H1 (cell line): ENCODE measurements around the gene PSME4. TPM values are rescaled to one million over a fixed set of nuclear protein-coding genes. Genes with fewer than 3 reads are reported as not detected.

ENCODE experiments used
- CTCF ChIA-PET: fragments of 300-600 bp; sonication (Branson Sonifier 250); formaldehyde crosslinking; loops from one replicate; lab custom pipeline; 2021; ENCODE audit not compliant: partially characterized antibody; lab: Charles Lee
- POLR2A ChIA-PET: fragments of 300-600 bp; sonication (Branson Sonifier 250); formaldehyde crosslinking; loops from one replicate; lab custom pipeline; 2021; ENCODE audit warnings: inconsistent platforms; ENCODE audit not compliant: partially characterized antibody; lab: Charles Lee
- DNase-seq, 2 experiments: peaks; one replicate each; pipeline versions ENCODE4 v3.0.0 to v3.0.0-alpha.2; 2010 to 2022; ENCODE audit warnings: low spot score in 2 of 2, low read depth in 1 of 2, mixed read lengths in 1 of 2
- FAIRE-seq: peaks from 2 replicates; lab custom pipeline; 2011; peaks lifted over from hg19 to GRCh38; lab: Jason Lieb, UNC
- H2AFZ ChIP-seq: 2 replicates; pipeline ENCODE4 v1.8.1; 2012; ENCODE audit warnings: low read length, inconsistent platforms
- H2AK5ac ChIP-seq: 2 replicates; pipeline ENCODE4 v1.6.1; 2013; ENCODE audit warnings: low read depth, low read length
- H2BK120ac ChIP-seq: replicated peaks from 2 replicates; pipeline ENCODE3; 2013; ENCODE audit warnings: low read depth, low read length, inconsistent platforms
- H2BK12ac ChIP-seq: 2 replicates; pipeline ENCODE4 v1.6.1; 2013; ENCODE audit warnings: low read depth, low read length
- H2BK15ac ChIP-seq: 2 replicates; pipeline ENCODE4 v1.6.1; 2013; ENCODE audit warnings: low read length
- H2BK20ac ChIP-seq: 2 replicates; pipeline ENCODE4 v1.6.1; 2013; ENCODE audit warnings: low read length
- H2BK5ac ChIP-seq: 2 replicates; pipeline ENCODE4 v1.6.1; 2013; ENCODE audit warnings: low read depth, low read length
- H3K14ac ChIP-seq: 2 replicates; pipeline ENCODE4 v1.6.1; 2013; ENCODE audit warnings: inconsistent platforms; ENCODE audit not compliant: insufficient read length
- H3K18ac ChIP-seq: 2 replicates; pipeline ENCODE4 v1.6.1; 2013; ENCODE audit warnings: low read length; ENCODE audit errors: extremely low read depth
- H3K23ac ChIP-seq: 2 replicates; pipeline ENCODE4 v1.6.1; 2013; ENCODE audit warnings: inconsistent platforms; ENCODE audit not compliant: insufficient read length
- H3K23me2 ChIP-seq: 2 replicates; pipeline ENCODE4 v1.6.1; 2013; ENCODE audit warnings: low read depth, low read length
- H3K27ac ChIP-seq: 2 replicates; pipeline ENCODE4 v1.6.1; 2011; ENCODE audit warnings: low read depth, low read length, inconsistent platforms
- H3K27me3 ChIP-seq, 4 experiments: replicated peaks in 1 of 4; 1 replicate in 1 of 4; 2 replicates in 3 of 4; pipeline versions ENCODE4 v1.6.1 to v1.8.1; 2011 to 2013; ENCODE audit warnings: low read length in 3 of 4, mild to moderate bottlenecking in 3 of 4, inconsistent platforms in 2 of 4, mixed read lengths in 2 of 4, moderate library complexity in 1 of 4; ENCODE audit not compliant: control insufficient read depth in 3 of 4, insufficient read depth in 3 of 4; ENCODE audit errors: extremely low read depth in 1 of 4
- H3K36me3 ChIP-seq, 4 experiments: 2 replicates each; pipeline versions ENCODE4 v1.6.1 to v1.8.1; 2011 to 2013; ENCODE audit warnings: mild to moderate bottlenecking in 4 of 4, low read length in 3 of 4, moderate library complexity in 2 of 4, control low read depth in 1 of 4, inconsistent platforms in 1 of 4; ENCODE audit not compliant: insufficient read depth in 4 of 4, control insufficient read depth in 2 of 4
- H3K4ac ChIP-seq: replicated peaks from 2 replicates; pipeline ENCODE3; 2013; ENCODE audit warnings: low read length, low read depth, mixed read lengths, inconsistent platforms; ENCODE audit not compliant: insufficient read length
- H3K4me1 ChIP-seq, 4 experiments: replicated peaks in 1 of 4; 1 replicate in 1 of 4; 2 replicates in 3 of 4; pipeline versions ENCODE4 v1.6.1 to v1.8.1; 2011 to 2013; ENCODE audit warnings: low read length in 3 of 4, inconsistent platforms in 2 of 4, mixed read lengths in 1 of 4; ENCODE audit not compliant: insufficient read depth in 4 of 4, control insufficient read depth in 3 of 4
- H3K4me2 ChIP-seq, 2 experiments: 2 replicates each; pipeline versions ENCODE4 v1.6.1 to v1.8.1; 2011 to 2013; ENCODE audit warnings: low read depth in 2 of 2, low read length in 2 of 2, control low read depth in 1 of 2, inconsistent platforms in 1 of 2, mild to moderate bottlenecking in 1 of 2; ENCODE audit not compliant: insufficient read depth in 1 of 2
- H3K4me3 ChIP-seq, 4 experiments: fragments of 200-600, 300-600 bp in 1 of 4; sonication (generic), shearing (Covaris generic), sonication (Bioruptor Twin) in 1 of 4; 2 replicates each; pipeline versions ENCODE4 v1.5.1 to v1.8.1; 2011 to 2016; ENCODE audit warnings: low read length in 4 of 4, low read depth in 3 of 4, control low read depth in 2 of 4, inconsistent platforms in 2 of 4, mild to moderate bottlenecking in 2 of 4, mixed read lengths in 1 of 4, moderate library complexity in 1 of 4; ENCODE audit not compliant: insufficient read depth in 2 of 4; ENCODE audit errors: extremely low read depth in 1 of 4
- H3K56ac ChIP-seq: replicated peaks from 2 replicates; pipeline ENCODE3; 2013; ENCODE audit warnings: low read depth, mild to moderate bottlenecking, mixed read lengths, low read length, inconsistent platforms; ENCODE audit not compliant: insufficient read length
- H3K79me1 ChIP-seq: 2 replicates; pipeline ENCODE4 v1.6.1; 2013; ENCODE audit warnings: low read depth, low read length, control low read depth
- H3K79me2 ChIP-seq, 2 experiments: 2 replicates each; pipeline versions ENCODE4 v1.6.1 to v1.8.1; 2012 to 2013; ENCODE audit warnings: low read length in 2 of 2, mild to moderate bottlenecking in 2 of 2, inconsistent platforms in 1 of 2; ENCODE audit not compliant: insufficient read depth in 2 of 2, control insufficient read depth in 1 of 2
- H3K9ac ChIP-seq, 4 experiments: replicated peaks in 1 of 4; 1 replicate in 1 of 4; 2 replicates in 3 of 4; pipeline versions ENCODE4 v1.6.1 to v1.8.1; 2011 to 2013; ENCODE audit warnings: low read depth in 3 of 4, low read length in 3 of 4, control low read depth in 2 of 4, mild to moderate bottlenecking in 2 of 4, moderate library complexity in 2 of 4, inconsistent platforms in 1 of 4; ENCODE audit errors: extremely low read depth in 1 of 4
- H3K9me3 ChIP-seq, 2 experiments: 2 replicates each; pipeline versions ENCODE4 v1.6.1 to v1.8.1; 2012 to 2013; ENCODE audit warnings: mild to moderate bottlenecking in 2 of 2, moderate library complexity in 2 of 2, control low read depth in 1 of 2, inconsistent platforms in 1 of 2, low read depth in 1 of 2, low read length in 1 of 2, mixed read lengths in 1 of 2; ENCODE audit not compliant: insufficient read depth in 2 of 2
- H4K20me1 ChIP-seq, 2 experiments: replicated peaks in 1 of 2; 2 replicates each; pipeline versions ENCODE3 to v1.8.1; 2011 to 2013; ENCODE audit warnings: inconsistent platforms in 2 of 2, low read length in 2 of 2, mild to moderate bottlenecking in 1 of 2; ENCODE audit not compliant: insufficient read depth in 2 of 2, control insufficient read depth in 1 of 2
- H4K5ac ChIP-seq: 2 replicates; pipeline ENCODE4 v1.6.1; 2013; ENCODE audit warnings: low read length, low read depth, mixed read lengths, inconsistent platforms; ENCODE audit not compliant: insufficient read length
- H4K8ac ChIP-seq: 2 replicates; pipeline ENCODE4 v1.8.0; 2013; ENCODE audit warnings: mild to moderate bottlenecking, moderate library complexity, low read length, inconsistent platforms; ENCODE audit not compliant: insufficient read depth; ENCODE audit errors: extremely low read depth
- H4K91ac ChIP-seq: replicated peaks from 2 replicates; pipeline ENCODE3; 2013; ENCODE audit warnings: low read length, mixed read lengths, inconsistent platforms; ENCODE audit not compliant: insufficient read length
- CBX5 ChIP-seq: fragments of 300-800, 300-1000 bp; sonication (generic); IDR thresholded peaks from 2 replicates; pipeline ENCODE4 v1.7.1; 2016; ENCODE audit warnings: antibody characterized with exemption, low read length, low read depth
- CHD1 ChIP-seq: IDR thresholded peaks from 2 replicates; pipeline ENCODE4 v1.6.1; 2012; ENCODE audit warnings: low read depth, low read length, improper control_type of control experiment
- KDM5A ChIP-seq: fragments of 200-600 bp; IDR thresholded peaks from 2 replicates; pipeline ENCODE4 v1.7.1; 2012; ENCODE audit warnings: mild to moderate bottlenecking, low read length, inconsistent platforms, mixed read lengths
- SP1 ChIP-seq: IDR thresholded peaks from 2 replicates; pipeline ENCODE4 v1.6.1; 2011; ENCODE audit warnings: low read depth, low read length
- TAF1 ChIP-seq: IDR thresholded peaks from 2 replicates; pipeline ENCODE4 v1.6.1; 2011; ENCODE audit warnings: mild to moderate bottlenecking, low read depth, low read length
- TBP ChIP-seq: IDR thresholded peaks from 2 replicates; pipeline ENCODE4 v1.6.1; 2011; ENCODE audit warnings: low read depth, low read length, improper control_type of control experiment
- WGBS, 2 experiments: shearing (Covaris generic) in 1 of 2; methylation state at CpG; one replicate each; pipeline versions ENCODE4 v1.1.6 to v1.1.7; 2013 to 2015; ENCODE audit warnings: low lambda C conversion rate in 2 of 2, mixed read lengths in 2 of 2, inconsistent platforms in 1 of 2, low coverage in 1 of 2, missing lambda C conversion rate in 1 of 2; ENCODE audit not compliant: insufficient replicate concordance in 2 of 2, insufficient coverage in 1 of 2, insufficient read length in 1 of 2; ENCODE audit errors: extremely low coverage in 1 of 2, missing lambda C conversion rate in 1 of 2; 5-methylcytosine and 5-hydroxymethylcytosine counted together
- polyA plus RNA-seq, 7 experiments: library from polyadenylated mRNA; depleted of rRNA in 3 of 7; stranded (reverse) in 5 of 7; unstranded in 2 of 7; fragments of >200 nt in 5 of 7; fragments of 200-250 nt in 2 of 7; gene quantifications; 1 replicate in 5 of 7; 2 replicates in 1 of 7; 4 replicates in 1 of 7; pipeline versions ENCODE4 v1.2.1 to v1.2.3, GENCODE V29; 2011 to 2013; ENCODE audit warnings: missing spikeins in 2 of 7, mixed read lengths in 2 of 7
- total RNA-seq: library from RNA; stranded (reverse); fragmentation: NEBNext Ultra II Directional; extraction: Animal tissue kit (Norgen Biotek cat#: 25700); gene quantifications from 2 replicates; pipeline ENCODE4 v1.2.1, GENCODE V29; 2021
- TF ChIP-seq, protein P1 (sequence below): IDR thresholded peaks from 2 replicates; pipeline ENCODE4 v1.6.1; 2012; ENCODE audit warnings: inconsistent platforms

The PSME4 gene
- total and polyA plus RNA-seq, 2 of the 8 experiments (the other 6 are each of a cell fraction or from before 2014, with no cell fraction given): 42.2 to 116 TPM

DNA sequence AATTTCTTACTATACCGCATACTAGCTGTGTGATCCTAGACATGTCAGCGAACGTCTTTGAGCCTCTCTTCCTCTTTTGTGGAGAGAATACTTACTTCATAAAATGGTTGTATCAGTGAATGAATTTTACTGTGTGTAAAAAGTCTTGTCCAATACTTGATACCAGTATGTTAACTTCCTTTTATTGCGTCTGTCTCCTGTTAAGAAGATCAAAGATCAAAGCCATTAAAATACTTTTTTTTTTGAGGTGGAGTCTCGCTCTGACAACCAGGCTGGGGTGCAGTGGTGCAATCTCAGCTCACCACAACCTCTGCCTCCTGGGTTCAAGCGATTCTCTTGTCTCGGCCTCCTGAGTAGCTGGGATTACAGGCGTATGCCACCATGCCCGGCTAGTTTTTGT is 150.7 kb downstream of the PSME4 start:
- DNase-seq (no peak), FAIRE-seq (no peak)
- Histone ChIP-seq H4K5ac (no peak overlapping the region), H3K27ac (no peak overlapping the region), H2BK20ac (no peak overlapping the region), H2BK120ac (no peak overlapping the region), H4K20me1 (no peaks in the 10 kb centered on the region), H2AFZ (no peak overlapping the region), H2BK12ac (no peak overlapping the region), H4K8ac (no peak overlapping the region), H3K27me3 (no peaks in the 10 kb centered on the region), H3K18ac (no peak overlapping the region), H3K4ac (no peak overlapping the region), H3K79me2 (no peaks in the 10 kb centered on the region), H3K4me1 (no peaks in the 10 kb centered on the region), H2BK5ac (no peak overlapping the region), H3K9ac (no peak overlapping the region), H3K56ac (no peak overlapping the region), H3K4me2 (no peak overlapping the region), H2BK15ac (no peak overlapping the region), H3K36me3 (peaks cover 0 to 9% (median under 1%) of the 10 kb centered on the region in 4 experiments; a peak in 4 of 8 replicates), H3K79me1 (no peaks in the 10 kb centered on the region), H3K23me2 (no peaks in the 10 kb centered on the region), H3K14ac (no peak overlapping the region), H3K4me3 (no peak overlapping the region), H4K91ac (no peak overlapping the region), H2AK5ac (no peak overlapping the region), H3K23ac (no peak overlapping the region), H3K9me3 (no peaks in the 10 kb centered on the region)
- ChIA-PET CTCF (interaction anchor here (0.7 to 1.9 kb wide), 2 partner anchors 17 to 51 kb away, joined by 3 to 6 read pairs; no protein-coding TSS in a partner anchor), POLR2A (interaction anchor here (1.1 to 1.4 kb wide), 4 partner anchors 9 to 70 kb away, joined by 3 to 7 read pairs (median 3); no protein-coding TSS in a partner anchor)
- 93% methylated on average over 9 of the region's 9 CpGs; no CpG with 5 or more reads in 1 of the 2 experiments for WGBS, 2 experiments
- TF ChIP-seq SP1 (no peak), TAF1 (no peak), CHD1 (no peak), CBX5 (no peak), KDM5A (no peak), TBP (no peak)
- TF ChIP-seq, protein P1, sequence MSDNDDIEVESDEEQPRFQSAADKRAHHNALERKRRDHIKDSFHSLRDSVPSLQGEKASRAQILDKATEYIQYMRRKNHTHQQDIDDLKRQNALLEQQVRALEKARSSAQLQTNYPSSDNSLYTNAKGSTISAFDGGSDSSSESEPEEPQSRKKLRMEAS: no peak
